ENCODE measurements around the gene CLBA1. TPM values are rescaled to one million over a fixed set of nuclear protein-coding genes. Genes with fewer than 3 reads are reported as not detected.

Gene CLBA1
- total RNA-seq, 1 donor from 2014 or later, result 4.7 TPM

GRCh38 chr14:104975481-104976197, 9.9 kb upstream of the CLBA1 start:
- no peak for DNase-seq (ENCODE audit: extremely low spot score in 2 of 2)
- H3K36me3 ChIP-seq, result no peaks in the 10 kb centered on the region
- no peaks in the 10 kb centered on the region for H3K27me3 ChIP-seq
- peaks cover 79% of the 10 kb centered on the region for H3K4me1 ChIP-seq
- H3K27ac ChIP-seq, result peak overlapping the region; percentile 99
- no peak for TF ChIP-seq POLR2A (IDR thresholded peaks at IDR 0.05)
- TF ChIP-seq POLR2AphosphoS5 (IDR thresholded peaks at IDR 0.05; ENCODE audit: insufficient read depth in 1 of 2, low read depth in 1 of 2), result no peak
- TF ChIP-seq, protein P1, sequence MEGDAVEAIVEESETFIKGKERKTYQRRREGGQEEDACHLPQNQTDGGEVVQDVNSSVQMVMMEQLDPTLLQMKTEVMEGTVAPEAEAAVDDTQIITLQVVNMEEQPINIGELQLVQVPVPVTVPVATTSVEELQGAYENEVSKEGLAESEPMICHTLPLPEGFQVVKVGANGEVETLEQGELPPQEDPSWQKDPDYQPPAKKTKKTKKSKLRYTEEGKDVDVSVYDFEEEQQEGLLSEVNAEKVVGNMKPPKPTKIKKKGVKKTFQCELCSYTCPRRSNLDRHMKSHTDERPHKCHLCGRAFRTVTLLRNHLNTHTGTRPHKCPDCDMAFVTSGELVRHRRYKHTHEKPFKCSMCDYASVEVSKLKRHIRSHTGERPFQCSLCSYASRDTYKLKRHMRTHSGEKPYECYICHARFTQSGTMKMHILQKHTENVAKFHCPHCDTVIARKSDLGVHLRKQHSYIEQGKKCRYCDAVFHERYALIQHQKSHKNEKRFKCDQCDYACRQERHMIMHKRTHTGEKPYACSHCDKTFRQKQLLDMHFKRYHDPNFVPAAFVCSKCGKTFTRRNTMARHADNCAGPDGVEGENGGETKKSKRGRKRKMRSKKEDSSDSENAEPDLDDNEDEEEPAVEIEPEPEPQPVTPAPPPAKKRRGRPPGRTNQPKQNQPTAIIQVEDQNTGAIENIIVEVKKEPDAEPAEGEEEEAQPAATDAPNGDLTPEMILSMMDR (IDR thresholded peaks at IDR 0.05), result no peak
- H3K4me3 ChIP-seq, result no peak overlapping the region
- intact Hi-C loops (cut with DNase I), result loop anchor here (5.0 kb wide), 1 partner anchor 67 kb away; no protein-coding TSS in a partner anchor
- H3K9me3 ChIP-seq, result no peaks in the 10 kb centered on the region

DNA sequence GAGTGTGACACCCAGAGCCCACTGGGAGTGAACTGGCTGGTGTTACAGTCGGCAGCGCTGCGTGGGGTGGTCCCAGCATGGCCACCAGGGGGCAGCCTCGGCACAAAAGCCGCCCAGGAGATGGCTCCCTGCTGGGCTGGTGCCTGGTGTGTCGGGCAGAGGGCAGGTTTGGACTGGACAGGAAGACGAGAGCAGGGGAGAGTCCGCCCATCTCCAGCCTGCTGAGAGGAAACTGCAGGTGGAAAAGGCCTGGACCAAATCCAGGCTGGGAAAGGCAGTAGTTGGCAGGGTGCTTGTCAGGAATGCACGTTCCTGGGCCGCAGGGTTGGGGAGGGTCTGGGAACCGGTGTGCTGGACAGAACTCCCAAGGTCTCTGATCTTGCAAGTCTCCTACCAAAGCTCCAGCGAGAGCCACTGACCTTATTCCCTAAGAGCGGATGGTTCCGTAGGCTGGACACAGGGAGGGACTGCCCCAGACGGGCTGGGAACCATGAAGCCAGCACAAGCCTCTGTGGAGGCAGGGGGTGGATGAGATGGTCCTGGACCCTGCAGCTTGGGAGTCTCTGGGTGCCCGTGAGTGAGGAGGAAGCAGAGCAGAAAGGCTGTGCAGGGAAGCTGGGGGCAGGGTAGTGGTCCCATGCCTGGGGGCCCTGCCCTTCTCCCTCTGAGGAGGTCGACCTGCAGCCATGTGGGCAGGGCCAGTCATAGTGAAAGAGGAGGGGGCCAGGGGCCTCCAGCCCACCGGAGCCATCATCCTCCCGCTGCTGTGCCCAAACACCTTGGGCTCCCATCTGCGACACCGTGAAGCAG, 9.2 kb upstream of the CLBA1 start:
- no peaks in the 10 kb centered on the region for H3K36me3 ChIP-seq
- no peaks in the 10 kb centered on the region for H3K9me3 ChIP-seq
- H3K4me1 ChIP-seq, result peaks cover 71% of the 10 kb centered on the region
- H3K4me3 ChIP-seq, result peak overlapping the region in 1 of 2 donors; percentile 48
- H3K27ac ChIP-seq, result peak overlapping the region; percentile 99
- no peak for DNase-seq (ENCODE audit: extremely low spot score in 2 of 2)
- no peaks in the 10 kb centered on the region for H3K27me3 ChIP-seq
- intact Hi-C loops (cut with DNase I), result loop anchor here (5.0 kb wide), 1 partner anchor 66 kb away; no protein-coding TSS in a partner anchor
- TF ChIP-seq POLR2AphosphoS5 (IDR thresholded peaks at IDR 0.05; ENCODE audit: insufficient read depth in 1 of 2, low read depth in 1 of 2) (peak in 1 of 2 donors; percentile 21), POLR2A (IDR thresholded peaks at IDR 0.05) (no peak)
- TF ChIP-seq, protein P1 (IDR thresholded peaks at IDR 0.05), result peak; percentile 79 to 91 (median 83)

DNA sequence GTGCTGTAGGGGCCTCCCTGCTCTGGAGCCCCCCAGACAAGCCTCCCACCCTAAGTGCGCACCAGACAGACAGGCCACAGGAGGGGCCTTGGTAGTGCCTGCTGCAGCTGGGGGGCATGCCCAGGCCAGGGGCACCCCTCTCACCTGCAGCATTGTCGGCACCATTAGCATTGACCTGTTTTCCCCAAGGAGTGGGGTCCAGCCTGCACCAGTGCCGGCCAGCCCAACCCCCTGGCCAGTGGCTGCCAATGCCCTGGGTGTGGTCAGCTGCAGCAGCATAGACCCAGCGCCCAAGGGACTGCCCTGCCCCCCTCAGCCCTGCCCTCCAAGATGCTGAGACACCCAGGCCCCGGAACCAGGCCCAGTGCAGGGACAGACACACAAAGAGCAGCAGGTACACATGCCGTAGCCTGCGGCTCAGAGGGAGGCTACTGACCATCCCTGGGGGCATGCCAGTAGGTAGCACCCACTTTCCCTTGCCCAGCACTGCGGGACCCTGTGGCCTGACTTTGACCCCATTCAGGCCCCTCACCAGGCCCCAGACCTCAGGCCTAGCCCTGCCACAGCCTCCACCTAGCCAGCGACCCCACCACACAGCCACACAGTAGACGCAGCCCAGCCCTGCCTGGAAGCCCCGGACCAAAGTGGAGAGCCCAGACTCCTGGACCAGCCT, 8.4 kb upstream of the CLBA1 start:
- intact Hi-C loops (cut with DNase I), result loop anchor here (5.0 kb wide), 1 partner anchor 65 kb away; no protein-coding TSS in a partner anchor
- peaks cover 64% of the 10 kb centered on the region for H3K4me1 ChIP-seq
- DNase-seq (ENCODE audit: extremely low spot score in 2 of 2), result no peak
- H3K27me3 ChIP-seq, result no peaks in the 10 kb centered on the region
- TF ChIP-seq, protein P1 (IDR thresholded peaks at IDR 0.05), result no peak
- TF ChIP-seq POLR2A (IDR thresholded peaks at IDR 0.05) (no peak), POLR2AphosphoS5 (IDR thresholded peaks at IDR 0.05; ENCODE audit: insufficient read depth in 1 of 2, low read depth in 1 of 2) (no peak)
- H3K36me3 ChIP-seq, result no peaks in the 10 kb centered on the region
- no peaks in the 10 kb centered on the region for H3K9me3 ChIP-seq
- H3K4me3 ChIP-seq, result peak overlapping the region; percentile 48 to 82
- H3K27ac ChIP-seq, result peak overlapping the region; percentile 10

GRCh38 chr14:104977681-104978653, 7.6 kb upstream of the CLBA1 start, which contains the start of gene AHNAK2:
Gene AHNAK2, minus strand, starts transcription at chr14:104978374. Its CDS starts 137 bp downstream, at chr14:104978237.
- peak within 1 kb of the TSS; percentile 10 for H3K27ac ChIP-seq
- no peak for DNase-seq (ENCODE audit: extremely low spot score in 2 of 2)
- no peaks in the 10 kb centered on the region for H3K9me3 ChIP-seq
- H3K27me3 ChIP-seq, result no peaks in the 10 kb centered on the region
- no peaks in the 10 kb centered on the region for H3K36me3 ChIP-seq
- H3K4me3 ChIP-seq, result peak within 1 kb of the TSS; percentile 48 to 82
- TF ChIP-seq POLR2A (IDR thresholded peaks at IDR 0.05), result peak in 1 of 2 donors; percentile 22
- TF ChIP-seq, protein P1 (IDR thresholded peaks at IDR 0.05), result no peak
- peaks cover 55% of the 10 kb centered on the region for H3K4me1 ChIP-seq
- intact Hi-C loops (cut with DNase I), result loop anchor here (5.0 kb wide), 1 partner anchor 64 kb away; no protein-coding TSS in a partner anchor

All from vagina (tissue), 2 donors.